ENCODE results near the gene TNPO3. TPM values are rescaled to one million over a fixed set of nuclear protein-coding genes. Genes with fewer than 3 reads are reported as not detected.
"Not testable (repeated sequence)": the region's sequence is repeated elsewhere in the genome, so short reads cannot be mapped to it uniquely, and the experiment has no call there.

Gene TNPO3
- total RNA-seq, 1 donor from 2014 or later, result 48.3 TPM

DNA sequence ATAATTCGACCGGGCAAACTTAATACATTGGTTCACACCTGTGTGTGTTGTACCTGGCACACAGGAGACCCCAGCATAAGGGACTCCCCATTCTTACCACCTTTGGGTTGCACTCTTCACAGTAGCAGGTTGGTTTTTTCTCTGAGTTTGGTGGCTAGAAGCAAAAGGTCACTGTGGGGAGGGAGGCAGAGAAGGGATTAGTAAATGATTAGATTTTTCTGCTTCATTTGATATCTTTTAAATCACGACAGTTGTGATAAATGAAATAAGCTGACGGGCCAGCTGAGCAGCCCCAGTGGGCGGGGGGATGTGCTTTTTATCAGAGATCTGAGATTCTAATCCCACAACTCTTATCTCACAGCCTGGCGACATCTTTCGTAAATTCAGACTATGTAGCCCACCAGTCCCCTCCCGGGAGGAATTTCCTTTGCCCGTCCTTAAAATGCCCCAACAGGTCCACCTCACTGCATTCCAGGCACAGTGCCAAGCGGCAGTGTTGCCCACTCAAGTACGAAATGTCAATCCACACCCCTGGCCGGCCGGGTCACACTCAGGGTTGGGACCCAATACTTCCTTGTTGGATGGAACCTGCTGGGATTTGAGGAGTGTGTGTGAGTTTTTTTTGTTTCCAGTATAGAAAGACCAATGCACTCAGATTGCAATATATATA lies 133.9 kb downstream of the TNPO3 start:
- DNase-seq, result no peak

DNA sequence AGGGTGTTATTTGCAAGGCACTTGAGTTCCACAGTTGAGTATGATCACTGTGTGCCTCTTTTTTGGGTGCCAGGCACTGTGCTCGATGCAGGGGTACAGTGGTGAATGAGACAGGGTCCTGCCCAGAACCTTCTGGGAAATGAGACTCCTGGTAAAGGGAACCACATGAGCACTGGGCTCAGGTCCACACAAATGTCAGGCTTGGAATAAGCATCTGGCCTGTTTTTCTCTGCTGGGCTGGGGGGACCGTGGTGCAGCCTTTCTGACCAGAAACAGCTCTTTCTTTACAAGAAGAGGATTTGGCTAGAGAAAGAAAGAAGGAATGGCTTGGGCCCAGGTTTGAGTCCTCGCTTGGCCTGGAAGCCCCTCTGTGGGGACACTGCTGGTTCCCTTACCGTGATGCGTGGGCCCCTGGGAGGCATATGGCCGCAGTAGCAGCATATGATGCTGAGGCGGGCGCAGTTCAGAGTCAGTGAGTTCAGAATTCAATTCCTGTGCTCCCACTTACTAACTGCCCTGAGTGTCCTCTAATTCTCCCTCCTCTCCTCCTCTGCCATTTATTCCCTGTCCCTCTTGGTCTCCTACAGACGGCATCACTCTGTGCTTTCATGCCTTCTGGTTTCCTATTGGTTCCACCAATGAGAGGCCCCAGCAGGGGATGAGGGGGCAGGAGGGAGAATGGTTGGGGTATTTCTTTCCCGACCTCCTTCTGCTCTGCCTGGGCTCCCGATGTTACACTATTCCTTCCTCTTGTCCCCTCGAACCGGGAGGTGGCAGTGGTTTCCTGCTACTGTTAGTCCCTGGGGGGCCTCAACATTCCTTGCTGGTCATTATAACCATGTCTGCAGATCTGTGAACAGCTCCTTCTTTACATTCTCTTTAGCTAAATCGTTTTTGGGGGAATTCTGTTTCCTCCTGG lies 134.8 kb downstream of the TNPO3 start:
- DNase-seq, result peak; percentile 68

DNA sequence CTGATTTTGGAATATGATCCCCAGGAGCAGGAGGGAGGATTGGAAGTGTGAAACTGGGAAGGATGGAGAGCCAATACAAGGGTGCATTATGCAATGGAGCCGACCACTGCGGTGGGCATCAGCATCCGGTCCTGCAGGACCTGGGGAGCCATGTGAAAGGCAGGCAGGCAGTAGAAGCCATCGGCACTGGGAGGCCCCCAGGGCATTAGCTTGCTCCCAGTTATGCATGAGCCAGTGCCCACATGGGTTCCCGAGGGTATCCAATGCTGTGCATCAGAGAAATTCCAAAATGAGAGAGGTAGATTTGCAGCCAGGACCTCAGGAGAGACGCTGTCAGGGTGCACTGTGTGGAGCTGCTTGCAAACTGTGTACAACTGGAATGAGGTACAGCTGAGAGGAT lies 135.7 kb downstream of the TNPO3 start:
- no peak for DNase-seq

DNA sequence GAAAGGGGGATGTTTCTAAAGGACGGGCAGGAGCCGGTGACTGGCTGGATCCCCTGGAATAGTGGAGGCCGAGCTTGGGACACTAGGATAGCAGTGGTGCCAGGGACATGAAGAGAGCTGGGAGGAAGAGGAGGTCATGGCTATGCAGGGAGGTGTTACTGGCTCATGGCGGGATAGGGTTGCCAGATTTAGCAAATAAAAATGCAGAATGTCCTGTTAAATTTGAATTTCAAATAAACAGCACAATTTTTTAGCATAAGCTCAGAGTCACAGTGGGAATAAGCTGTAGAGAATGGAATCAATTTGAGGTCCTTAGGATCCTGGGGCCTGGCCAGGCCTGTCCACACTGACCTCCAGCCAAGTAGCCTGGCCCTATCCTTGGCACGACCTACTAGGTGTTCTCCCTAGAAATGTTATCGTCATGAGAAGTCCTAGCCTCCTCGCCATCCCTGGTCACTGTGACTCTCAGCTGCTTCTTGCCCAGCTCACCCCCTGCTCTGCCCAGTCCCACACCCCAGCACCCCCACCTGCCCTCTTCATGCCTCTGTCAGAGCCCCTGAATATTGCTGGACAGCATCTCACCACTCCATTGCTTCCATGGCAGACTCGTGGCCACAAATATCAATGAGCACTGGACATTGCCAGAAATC lies 136.8 kb downstream of the TNPO3 start:
- no peak for DNase-seq

DNA sequence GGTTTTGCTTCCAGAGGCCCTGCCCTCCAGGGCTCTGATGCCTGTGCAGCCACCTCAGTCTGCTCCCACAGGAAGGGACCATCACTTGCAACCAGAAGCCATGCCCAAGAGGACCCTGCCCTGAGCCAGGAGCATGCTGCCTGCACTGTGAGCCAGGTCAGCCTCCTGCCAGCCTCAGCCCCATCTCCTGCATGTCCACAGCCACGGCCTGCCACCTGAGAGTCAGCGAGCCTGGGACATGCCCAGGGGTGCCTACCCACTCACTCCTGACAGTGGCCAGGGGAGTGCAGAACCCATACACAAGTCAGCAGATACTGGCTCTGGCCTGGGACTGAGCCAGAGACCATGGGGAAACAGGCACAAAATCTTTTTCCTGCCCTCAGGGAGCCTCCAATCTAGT lies 137.8 kb downstream of the TNPO3 start:
- DNase-seq, result no peak

DNA sequence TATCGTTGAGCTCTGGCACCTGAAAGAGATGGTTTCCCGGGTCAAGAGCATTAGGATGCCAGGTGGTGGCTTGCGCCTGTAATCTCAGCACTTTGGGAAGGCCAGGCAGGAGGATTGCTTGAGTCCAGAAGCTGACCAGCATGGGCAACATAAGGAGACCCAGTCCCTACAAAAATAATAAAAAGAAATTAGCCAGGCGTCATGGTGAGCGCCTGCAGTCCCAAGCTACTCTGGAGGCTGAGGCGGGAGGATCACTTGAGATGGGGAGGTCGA lies 138.3 kb downstream of the TNPO3 start:
- no peak for DNase-seq

DNA sequence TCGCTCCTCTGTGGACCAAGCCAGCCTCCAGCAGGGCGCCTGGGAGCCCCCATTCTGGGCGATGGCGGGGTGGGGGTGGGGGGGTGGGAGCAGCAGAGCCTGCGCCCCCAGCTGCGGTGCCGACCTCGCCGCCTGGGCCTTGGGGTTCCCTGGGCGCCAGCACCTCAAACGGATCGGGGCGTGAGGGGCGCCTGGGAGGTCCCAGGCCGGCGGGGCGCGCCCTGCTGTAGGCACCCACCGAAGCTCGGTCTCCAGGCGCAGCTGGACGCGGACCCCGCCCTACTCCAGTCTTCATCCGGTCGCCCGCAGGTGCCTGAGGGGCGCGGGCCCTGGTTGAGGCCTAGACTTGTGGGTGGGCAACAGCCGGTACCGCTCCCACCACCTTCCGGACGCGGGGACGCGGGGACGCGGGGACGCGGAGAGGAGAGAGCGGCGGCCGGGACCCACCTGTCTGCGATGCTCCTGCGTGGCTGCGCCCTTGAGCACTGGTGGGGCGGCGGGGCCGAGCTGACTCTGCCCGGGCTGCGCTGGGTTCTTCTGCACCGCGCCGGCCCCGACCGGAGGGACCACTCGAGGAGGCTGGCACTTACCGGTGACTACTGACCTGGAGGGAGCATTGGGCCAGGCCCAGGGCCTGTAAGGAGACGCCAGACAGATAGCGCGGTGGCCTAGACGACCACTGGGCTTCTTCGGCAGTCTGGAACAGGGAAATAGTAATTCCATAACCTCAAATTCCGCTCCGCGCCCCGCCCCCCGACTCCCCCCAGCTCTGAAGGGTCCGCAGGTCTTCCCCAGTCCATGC lies 138.9 kb downstream of the TNPO3 start:
- no peak for DNase-seq

DNA sequence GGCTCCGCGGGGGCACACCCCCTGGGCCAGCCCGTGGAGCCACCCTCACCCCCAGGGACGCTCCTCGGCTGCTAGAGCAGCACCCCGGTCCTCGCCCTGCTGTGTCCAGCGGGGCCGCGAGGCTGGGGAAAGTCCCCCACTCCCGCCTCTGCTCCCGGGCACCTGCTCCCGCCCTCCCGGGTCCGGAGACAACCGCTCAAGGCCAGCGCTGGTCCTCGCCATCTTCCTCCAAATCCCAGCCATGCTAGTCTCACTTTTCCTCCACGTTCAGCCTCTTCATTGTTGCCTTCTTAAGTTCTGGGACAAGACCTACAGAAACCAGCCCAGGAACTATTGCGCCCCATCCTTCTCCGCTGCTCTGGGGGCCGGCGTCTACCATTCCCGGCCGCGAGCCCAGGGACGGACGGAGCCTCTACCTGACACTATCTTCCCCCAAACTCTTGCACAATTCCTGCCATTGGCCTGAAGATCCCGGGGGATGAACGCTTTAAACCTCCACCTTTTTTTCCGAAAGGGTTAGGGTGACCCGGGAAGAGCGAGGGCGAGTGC lies 139.6 kb downstream of the TNPO3 start:
- no peak for DNase-seq

DNA sequence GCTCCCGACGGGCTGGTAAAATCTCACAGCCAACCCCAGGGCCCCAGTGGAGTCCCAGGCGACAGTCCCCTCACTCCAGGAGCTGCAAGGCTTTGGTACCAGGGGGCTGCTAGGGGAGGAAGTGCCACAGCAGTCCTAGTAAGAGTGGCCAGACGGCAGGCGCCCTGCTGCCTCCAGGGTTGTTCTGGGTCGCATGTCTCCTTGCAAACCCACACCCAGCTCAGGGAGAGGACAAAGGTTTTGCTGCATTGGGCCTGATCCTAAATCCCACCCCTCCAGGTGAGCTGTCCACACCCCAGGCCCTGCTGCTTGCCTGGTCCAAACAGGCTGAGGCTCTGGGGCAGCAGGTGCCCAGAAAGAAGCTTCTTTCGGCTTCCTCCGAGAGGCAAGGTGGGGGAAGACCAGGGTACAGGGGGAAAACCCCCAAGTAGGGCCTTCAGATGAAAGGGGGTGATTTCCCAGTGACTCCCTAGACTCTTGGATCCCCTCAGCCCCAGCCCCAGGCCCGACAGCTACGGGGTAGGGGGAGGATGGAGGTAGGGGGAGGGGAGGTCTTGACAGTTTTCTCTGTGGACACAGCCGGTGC lies 140.3 kb downstream of the TNPO3 start:
- DNase-seq, result no peak

DNA sequence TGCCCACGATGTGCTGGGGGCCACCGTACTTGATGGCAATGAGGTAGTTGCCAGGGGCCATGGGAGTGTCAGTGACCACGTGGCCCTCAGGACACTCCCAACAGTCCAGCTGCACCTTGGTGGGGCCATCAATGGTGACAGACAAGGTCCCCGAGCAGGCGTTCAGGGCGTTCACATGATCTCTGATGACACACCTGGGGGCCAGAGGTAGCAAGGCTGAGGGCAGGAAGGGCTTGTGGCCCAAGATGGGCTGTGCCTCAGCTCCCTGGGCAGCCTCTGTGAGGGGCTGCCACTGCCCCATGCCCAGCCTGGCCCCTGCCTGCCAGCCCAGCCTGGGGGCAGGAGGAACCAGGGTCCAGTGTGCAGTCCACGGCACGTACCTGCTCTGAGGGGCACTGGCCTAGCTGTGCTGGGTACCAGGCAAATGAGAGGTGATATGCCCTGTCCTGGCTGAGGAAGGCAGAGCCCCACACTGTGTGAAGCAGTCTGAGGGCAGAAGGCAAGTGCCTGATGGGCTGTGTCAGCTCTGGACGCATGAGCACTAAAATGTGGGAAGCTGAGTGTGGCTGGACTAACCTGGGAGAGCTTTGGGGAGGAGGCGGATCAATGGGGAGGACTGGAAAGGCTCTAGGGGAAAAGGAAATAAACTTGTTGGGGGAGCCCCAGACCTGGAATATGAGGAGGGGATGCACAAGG lies 140.9 kb downstream of the TNPO3 start:
- no peak for DNase-seq

DNA sequence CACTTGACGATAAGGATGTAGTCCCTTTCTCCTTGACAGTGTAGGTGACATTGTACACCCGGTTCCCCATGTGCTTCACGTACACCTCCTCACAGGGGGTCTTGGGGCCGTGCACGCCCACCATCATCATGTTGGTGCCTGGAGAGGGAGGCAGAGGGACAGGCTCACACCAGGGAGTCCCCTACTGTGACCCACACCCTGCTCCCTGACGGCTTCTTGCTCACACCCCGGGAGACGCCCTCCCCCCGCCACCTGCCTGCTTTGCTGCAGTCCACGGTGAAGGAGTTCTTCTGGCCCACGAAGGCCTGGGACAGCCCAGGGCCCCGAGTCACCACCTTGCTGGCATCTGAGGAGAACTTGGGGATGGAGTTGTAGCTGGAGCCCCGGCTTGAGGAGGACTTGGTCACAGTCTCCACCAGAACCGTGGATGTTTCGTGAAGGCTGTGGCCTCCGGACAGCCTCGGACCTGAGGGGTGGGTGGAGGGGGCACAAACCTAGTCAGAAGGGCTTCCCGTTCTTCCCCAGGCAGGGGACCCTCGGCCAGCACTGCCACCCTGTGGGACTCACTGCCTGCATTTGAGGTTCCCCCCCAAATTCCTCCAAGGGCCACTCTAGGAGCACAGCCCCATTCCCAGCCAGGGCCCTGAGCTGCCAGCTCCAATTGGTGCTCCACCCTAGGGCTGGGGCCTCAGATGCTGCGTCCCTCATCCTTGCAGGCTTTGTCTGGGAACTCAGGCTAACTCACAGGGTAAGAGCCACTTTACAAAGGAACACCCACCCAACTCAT lies 142.0 kb downstream of the TNPO3 start:
- not testable (repeated sequence) for DNase-seq

DNA sequence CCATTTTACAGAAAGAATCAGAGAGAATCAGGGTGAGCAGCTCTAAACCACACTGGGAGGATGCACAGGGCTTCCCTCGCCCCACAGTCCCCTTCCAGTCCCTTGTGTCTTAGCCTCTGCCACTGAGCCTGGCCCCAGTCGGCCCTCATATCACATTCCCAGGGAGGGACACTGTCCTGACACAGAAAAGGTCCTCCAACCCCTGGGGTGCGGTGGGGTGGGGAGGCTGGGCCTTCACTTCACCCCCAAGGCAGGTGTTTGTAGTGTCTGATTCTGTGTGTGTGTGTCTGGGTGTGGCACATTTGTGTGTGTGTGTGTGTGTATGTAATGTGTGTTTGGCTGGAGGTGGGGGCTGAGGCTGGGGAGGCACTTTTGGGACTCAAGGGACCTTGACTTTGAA lies 142.6 kb downstream of the TNPO3 start:
- DNase-seq, result no peak

DNA sequence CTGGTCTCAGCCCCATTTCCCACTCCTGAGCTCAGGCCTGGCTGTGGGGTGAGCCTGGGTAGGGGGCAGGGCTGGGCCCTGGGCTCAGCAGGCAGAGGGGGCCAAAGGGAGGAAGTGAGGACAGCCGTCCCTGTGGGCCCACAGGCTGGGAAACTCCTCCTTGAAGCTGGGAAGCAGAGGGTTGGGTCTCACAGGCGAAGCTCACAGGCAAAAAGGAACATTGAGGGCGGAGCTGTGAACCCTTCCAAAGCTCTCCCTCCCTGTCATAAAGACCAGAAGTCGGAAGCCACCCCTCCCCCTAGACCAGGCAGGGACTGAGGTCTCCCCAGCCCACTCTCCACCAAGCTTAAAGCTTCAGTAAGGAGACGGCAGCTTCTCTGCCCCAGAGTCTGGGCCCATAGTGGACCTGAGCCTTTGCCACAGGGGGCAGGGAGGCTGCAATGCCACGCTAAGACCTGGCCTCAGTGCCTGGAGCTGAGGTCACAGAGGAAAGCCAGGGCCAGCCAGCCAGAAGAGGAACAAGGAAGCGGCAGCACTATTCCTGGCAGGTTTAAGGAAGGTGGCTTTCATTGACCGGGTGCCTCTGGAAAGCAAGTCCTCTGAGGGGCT lies 143.4 kb downstream of the TNPO3 start:
- peak; percentile 53 for DNase-seq

DNA sequence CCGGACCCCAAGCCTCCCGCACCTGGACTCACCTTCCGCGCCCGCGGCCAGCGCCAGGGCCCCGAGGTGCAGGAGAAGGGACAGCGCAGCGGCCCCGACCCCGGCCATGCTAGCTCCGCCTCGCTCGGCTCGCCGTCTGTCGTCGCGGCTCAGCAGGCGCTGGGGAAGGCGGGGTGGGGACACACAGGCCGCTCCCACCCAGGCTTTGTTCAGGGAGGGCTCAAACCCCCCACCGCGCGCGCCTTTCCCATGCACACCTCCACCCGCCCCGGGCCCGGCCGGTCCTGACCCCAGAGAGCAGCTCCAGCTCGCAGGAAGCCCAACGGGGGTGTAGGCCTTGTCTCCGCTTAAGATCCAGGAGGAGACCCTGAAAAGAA lies 144.4 kb downstream of the TNPO3 start, which contains the start of gene KCP:
Gene KCP, minus strand, starts transcription at position 141 of the 377 bp plus-strand sequence. Its CDS starts 33 bp downstream, at position 108.
- peak; percentile 30 for DNase-seq

DNA sequence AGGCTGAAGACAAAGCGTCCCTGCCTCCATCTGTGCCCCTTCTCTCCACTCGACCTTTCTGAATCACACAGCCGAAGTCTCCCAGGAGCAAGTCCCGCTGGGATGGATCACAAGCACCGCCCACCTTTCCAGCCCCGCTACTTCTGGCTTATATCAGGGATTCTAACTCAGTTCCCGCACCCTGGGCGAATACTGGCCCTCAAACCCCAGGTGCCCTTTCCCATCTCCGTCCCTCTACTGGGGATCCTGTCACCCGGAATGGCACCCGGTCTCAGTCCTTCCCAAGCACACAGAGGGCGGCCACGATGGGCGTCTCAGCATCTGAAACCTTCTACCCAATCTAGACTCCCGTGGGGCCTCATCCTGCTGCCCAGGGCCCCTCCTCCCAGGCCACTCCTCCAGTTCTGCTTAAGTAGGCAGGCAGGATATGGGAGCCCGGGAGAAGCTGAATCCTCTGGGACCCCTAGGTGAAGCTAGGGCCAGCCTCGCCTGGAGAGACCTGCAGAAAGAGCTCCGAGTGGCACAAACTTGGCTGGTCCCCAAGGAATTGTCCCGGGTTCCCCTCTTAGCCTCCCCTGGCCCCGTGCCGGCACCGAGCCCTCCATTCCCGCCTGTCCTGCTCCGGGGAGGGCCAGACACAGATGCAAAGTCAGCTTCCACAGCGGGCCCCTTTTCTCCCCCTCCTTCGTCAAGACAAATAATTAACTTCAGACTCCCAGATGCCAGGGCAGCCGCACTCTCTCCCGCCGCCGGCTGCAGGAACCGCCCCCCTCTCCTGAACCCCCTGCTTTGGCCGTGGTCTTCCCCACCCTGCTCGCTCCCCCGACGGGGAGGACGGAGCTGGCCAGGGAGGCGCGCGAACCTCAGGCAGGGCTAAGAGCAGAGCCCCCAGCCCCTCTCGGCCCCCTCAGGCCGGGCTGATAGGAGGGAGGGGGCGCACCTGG lies 145.0 kb downstream of the TNPO3 start:
- DNase-seq, result peak; percentile 34

DNA sequence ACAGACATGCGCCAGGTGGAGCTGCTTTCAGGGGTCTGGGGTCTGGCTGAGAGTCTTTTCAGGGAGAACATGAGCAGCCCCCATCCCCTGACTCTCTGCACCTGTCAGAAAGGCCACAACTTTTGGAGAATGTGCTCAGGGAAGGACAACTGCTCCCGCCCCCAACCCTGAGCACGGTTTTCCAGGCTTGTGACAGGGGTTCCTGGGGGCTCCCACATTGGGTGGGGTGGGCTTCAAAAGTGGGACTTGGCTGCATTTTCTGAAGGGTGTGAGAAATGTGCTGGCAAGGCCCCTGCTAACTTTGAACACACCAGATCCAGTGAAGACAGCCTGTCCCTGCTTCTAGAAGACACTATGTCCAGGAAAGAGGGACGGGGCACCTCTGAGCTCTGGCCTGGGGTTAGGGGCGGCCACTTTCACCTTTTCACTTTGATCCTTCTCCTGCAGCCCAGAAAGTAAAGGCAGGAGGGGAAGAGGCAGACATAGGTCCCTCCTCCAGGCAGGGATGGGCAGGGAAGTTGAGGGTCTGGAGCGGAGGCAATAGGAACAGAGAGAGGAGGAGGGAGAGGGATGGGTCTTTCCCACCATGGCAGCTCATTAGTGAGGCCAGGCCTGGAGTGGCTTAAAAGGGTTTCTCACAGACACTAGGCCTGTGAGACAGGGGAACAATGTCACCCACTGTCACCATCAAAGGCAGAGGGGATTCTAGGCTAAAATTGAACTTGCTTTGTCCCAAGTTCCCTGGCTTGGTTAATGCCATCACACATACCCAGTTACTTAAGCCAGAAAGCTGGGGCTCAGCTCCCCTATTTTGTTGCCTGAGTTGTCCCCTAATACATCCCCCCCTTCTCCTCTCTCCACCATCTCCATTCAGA lies 145.9 kb downstream of the TNPO3 start:
- no peak for DNase-seq

DNA sequence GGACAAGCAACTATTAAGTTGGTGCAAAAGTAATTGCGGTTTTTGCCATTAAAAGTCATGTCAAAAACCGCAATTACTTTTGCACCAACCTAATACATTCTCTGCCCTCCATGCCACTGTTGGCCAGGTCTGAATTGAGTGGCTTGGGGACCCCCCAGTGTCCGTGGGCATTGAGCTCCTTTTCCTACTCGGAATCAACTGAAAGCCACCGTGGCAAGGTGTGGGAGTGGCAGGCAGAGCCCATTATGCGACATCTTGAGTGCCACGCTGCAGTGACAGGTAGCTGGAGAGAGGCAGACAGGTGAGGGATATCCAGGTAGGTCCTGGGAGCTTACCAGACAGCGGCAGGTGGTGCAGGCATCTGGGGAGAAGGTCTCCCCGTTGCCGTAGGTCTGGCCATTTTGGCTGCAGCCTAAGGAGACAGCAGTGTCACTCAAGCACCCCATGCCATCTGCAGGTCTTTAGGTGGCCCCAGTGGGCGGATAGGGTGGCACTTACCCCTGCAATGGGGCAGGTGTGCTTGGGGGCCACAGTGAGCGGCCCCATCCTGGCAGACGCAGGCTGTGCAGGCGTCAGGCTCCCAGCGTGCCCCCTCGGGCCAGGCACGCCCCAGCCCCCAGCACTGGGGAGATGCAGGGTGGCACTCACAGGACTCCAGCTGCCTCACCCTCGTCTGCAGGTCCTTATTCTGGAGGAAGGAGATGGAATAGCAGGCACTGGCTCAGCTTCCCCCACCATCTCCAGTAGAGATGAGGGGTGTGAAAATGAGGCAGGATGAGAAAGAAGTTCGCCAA lies 147.9 kb downstream of the TNPO3 start:
- no peak for DNase-seq

Measured in tongue (tissue), 2 donors.